GM23338 (cell line): Measurements from ENCODE around the gene TMEM208. TPM values are rescaled to one million over a fixed set of nuclear protein-coding genes. Genes with fewer than 3 reads are reported as not detected.

Source experiments
- ATAC-seq: fragments of 200-7000 bp; cut with Tn5 transposase; 3 replicates; pipeline ENCODE4 v1.9.1; 2020
- DNase-seq: peaks from one replicate; pipeline ENCODE4 v3.0.0-alpha.2; 2015; ENCODE audit warnings: low spot score
- H2AFZ ChIP-seq: fragments of 200-600 bp; sonication (generic); 2 replicates; pipeline ENCODE4 v1.8.0; 2016; ENCODE audit warnings: antibody characterized with exemption, mild to moderate bottlenecking, moderate library complexity
- H3F3A ChIP-seq: fragments of 200-600 bp; sonication (generic); replicated peaks from 2 replicates; pipeline ENCODE4 v1.8.0; 2017; ENCODE audit warnings: antibody characterized with exemption, mixed run types, low read depth
- H3K27ac ChIP-seq: fragments of 200-600 bp; sonication (generic); 2 replicates; pipeline ENCODE4 v1.6.1; 2016; ENCODE audit warnings: low read depth
- H3K27me3 ChIP-seq: fragments of 200-600 bp; sonication (generic); 2 replicates; pipeline ENCODE4 v1.8.0; 2016; ENCODE audit warnings: mild to moderate bottlenecking, mixed run types, moderate library complexity; ENCODE audit not compliant: insufficient read depth
- H3K36me3 ChIP-seq: fragments of 200-600 bp; sonication (generic); 2 replicates; pipeline ENCODE4 v1.8.0; 2016; ENCODE audit warnings: mild to moderate bottlenecking; ENCODE audit not compliant: insufficient read depth
- H3K4me1 ChIP-seq: fragments of 200-600 bp; sonication (generic); 2 replicates; pipeline ENCODE4 v1.8.0; 2016; ENCODE audit warnings: mild to moderate bottlenecking, moderate library complexity; ENCODE audit not compliant: insufficient read depth
- H3K4me2 ChIP-seq: fragments of 200-600 bp; sonication (generic); 2 replicates; pipeline ENCODE4 v1.7.1; 2017; ENCODE audit warnings: mixed run types
- H3K4me3 ChIP-seq: fragments of 200-600 bp; sonication (generic); 2 replicates; pipeline ENCODE4 v1.6.1; 2016; ENCODE audit warnings: mixed run types
- H3K79me2 ChIP-seq: fragments of 200-600 bp; sonication (generic); replicated peaks from 2 replicates; pipeline ENCODE4 v1.8.0; 2017; ENCODE audit warnings: mild to moderate bottlenecking; ENCODE audit not compliant: insufficient read depth
- H3K9me2 ChIP-seq: fragments of 200-600 bp; sonication (generic); 2 replicates; pipeline ENCODE4 v1.8.0; 2017; ENCODE audit not compliant: insufficient read depth
- H4K20me1 ChIP-seq: fragments of 200-600 bp; sonication (generic); replicated peaks from 2 replicates; pipeline ENCODE4 v1.8.0; 2017; ENCODE audit warnings: mild to moderate bottlenecking; ENCODE audit not compliant: insufficient read depth
- H3K27ac Mint-ChIP-seq: 2 replicates; pipeline ENCODE4 v1.8.0; 2020; ENCODE audit warnings: inconsistent platforms, mild to moderate bottlenecking, moderate library complexity, mixed read lengths
- H3K27me3 Mint-ChIP-seq: 3 replicates; pipeline ENCODE4 v1.8.0; 2022; ENCODE audit warnings: low read depth, mild to moderate bottlenecking, moderate library complexity, mixed read lengths, inconsistent platforms; ENCODE audit not compliant: insufficient read depth, poor library complexity
- H3K36me3 Mint-ChIP-seq: 3 replicates; pipeline ENCODE4 v1.8.0; 2021; ENCODE audit warnings: low read depth, mild to moderate bottlenecking, inconsistent platforms, moderate library complexity, mixed read lengths
- H3K4me1 Mint-ChIP-seq: 3 replicates; pipeline ENCODE4 v1.8.0; 2020; ENCODE audit warnings: mild to moderate bottlenecking, inconsistent platforms, mixed read lengths
- H3K4me3 Mint-ChIP-seq: 3 replicates; pipeline ENCODE4 v1.8.0; 2021; ENCODE audit warnings: moderate library complexity, mild to moderate bottlenecking, inconsistent platforms, mixed read lengths
- H3K9me3 Mint-ChIP-seq: 3 replicates; pipeline ENCODE4 v1.8.0; 2020; ENCODE audit warnings: moderate library complexity, mild to moderate bottlenecking, inconsistent platforms, mixed read lengths
- CREB1 ChIP-seq: fragments of 250-450 bp; sonication (Bioruptor Pico); IDR thresholded peaks from 2 replicates; pipeline ENCODE4 v1.5.0; 2020; ENCODE audit warnings: low read depth, mild to moderate bottlenecking, moderate library complexity
- NANOG ChIP-seq: IDR thresholded peaks from 2 replicates; pipeline ENCODE4 v1.6.1; 2016; ENCODE audit warnings: antibody characterized with exemption, borderline replicate concordance
- STAT1 ChIP-seq: IDR thresholded peaks from one replicate; pipeline ENCODE4 v1.6.1; 2016; ENCODE audit warnings: antibody characterized with exemption; ENCODE audit not compliant: unreplicated experiment
- ZNF331 ChIP-seq: fragments of 250-450 bp; sonication (Bioruptor Pico); IDR thresholded peaks from 2 replicates; pipeline ENCODE4 v1.5.0; 2020; ENCODE audit warnings: low read depth, mild to moderate bottlenecking, moderate library complexity
- polyA plus RNA-seq: library from polyadenylated mRNA; unstranded; fragments of >200 nt; fragmentation: Nextera tagmentation; extraction: Ambion mirVana; gene quantifications from 2 replicates; pipeline ENCODE4 v1.2.1, GENCODE V29; 2016
- total RNA-seq: library from RNA; depleted of rRNA; stranded (reverse); fragments of >200 nt; shearing (Covaris generic); gene quantifications from 2 replicates; pipeline ENCODE4 v1.2.3, GENCODE V29; 2014
- TF ChIP-seq, protein P1 (sequence below): fragments of 250-450 bp; sonication (Bioruptor Pico); IDR thresholded peaks from 2 replicates; pipeline ENCODE4 v1.5.0; 2020; ENCODE audit warnings: mild to moderate bottlenecking, moderate library complexity

Gene TMEM208
- total and polyA plus RNA-seq, 2 experiments from 2014 or later = 23.2 to 82.3 TPM

DNA sequence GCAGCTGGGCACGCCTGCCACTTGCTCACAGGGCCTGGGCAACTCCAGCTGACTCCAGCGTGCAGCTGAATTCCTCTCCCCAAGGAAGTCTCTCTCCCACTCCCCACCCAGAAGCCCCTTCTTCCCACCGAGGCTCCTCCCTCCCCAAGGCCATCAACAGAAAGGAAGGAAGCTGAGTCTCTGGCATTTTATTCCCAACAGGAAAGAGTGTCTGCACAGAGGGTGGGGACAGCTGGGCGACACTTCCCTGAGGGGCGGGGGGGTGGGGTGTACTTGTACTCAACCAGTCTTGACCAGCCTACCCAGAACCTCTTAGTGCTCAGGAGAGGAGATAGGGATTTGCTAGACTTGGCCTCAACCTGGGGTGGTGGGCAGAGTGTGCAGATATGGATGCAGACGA is 36.9 kb upstream of the TMEM208 start, which contains the start of gene EXOC3L1 (continued):
- TF ChIP-seq, protein P1, sequence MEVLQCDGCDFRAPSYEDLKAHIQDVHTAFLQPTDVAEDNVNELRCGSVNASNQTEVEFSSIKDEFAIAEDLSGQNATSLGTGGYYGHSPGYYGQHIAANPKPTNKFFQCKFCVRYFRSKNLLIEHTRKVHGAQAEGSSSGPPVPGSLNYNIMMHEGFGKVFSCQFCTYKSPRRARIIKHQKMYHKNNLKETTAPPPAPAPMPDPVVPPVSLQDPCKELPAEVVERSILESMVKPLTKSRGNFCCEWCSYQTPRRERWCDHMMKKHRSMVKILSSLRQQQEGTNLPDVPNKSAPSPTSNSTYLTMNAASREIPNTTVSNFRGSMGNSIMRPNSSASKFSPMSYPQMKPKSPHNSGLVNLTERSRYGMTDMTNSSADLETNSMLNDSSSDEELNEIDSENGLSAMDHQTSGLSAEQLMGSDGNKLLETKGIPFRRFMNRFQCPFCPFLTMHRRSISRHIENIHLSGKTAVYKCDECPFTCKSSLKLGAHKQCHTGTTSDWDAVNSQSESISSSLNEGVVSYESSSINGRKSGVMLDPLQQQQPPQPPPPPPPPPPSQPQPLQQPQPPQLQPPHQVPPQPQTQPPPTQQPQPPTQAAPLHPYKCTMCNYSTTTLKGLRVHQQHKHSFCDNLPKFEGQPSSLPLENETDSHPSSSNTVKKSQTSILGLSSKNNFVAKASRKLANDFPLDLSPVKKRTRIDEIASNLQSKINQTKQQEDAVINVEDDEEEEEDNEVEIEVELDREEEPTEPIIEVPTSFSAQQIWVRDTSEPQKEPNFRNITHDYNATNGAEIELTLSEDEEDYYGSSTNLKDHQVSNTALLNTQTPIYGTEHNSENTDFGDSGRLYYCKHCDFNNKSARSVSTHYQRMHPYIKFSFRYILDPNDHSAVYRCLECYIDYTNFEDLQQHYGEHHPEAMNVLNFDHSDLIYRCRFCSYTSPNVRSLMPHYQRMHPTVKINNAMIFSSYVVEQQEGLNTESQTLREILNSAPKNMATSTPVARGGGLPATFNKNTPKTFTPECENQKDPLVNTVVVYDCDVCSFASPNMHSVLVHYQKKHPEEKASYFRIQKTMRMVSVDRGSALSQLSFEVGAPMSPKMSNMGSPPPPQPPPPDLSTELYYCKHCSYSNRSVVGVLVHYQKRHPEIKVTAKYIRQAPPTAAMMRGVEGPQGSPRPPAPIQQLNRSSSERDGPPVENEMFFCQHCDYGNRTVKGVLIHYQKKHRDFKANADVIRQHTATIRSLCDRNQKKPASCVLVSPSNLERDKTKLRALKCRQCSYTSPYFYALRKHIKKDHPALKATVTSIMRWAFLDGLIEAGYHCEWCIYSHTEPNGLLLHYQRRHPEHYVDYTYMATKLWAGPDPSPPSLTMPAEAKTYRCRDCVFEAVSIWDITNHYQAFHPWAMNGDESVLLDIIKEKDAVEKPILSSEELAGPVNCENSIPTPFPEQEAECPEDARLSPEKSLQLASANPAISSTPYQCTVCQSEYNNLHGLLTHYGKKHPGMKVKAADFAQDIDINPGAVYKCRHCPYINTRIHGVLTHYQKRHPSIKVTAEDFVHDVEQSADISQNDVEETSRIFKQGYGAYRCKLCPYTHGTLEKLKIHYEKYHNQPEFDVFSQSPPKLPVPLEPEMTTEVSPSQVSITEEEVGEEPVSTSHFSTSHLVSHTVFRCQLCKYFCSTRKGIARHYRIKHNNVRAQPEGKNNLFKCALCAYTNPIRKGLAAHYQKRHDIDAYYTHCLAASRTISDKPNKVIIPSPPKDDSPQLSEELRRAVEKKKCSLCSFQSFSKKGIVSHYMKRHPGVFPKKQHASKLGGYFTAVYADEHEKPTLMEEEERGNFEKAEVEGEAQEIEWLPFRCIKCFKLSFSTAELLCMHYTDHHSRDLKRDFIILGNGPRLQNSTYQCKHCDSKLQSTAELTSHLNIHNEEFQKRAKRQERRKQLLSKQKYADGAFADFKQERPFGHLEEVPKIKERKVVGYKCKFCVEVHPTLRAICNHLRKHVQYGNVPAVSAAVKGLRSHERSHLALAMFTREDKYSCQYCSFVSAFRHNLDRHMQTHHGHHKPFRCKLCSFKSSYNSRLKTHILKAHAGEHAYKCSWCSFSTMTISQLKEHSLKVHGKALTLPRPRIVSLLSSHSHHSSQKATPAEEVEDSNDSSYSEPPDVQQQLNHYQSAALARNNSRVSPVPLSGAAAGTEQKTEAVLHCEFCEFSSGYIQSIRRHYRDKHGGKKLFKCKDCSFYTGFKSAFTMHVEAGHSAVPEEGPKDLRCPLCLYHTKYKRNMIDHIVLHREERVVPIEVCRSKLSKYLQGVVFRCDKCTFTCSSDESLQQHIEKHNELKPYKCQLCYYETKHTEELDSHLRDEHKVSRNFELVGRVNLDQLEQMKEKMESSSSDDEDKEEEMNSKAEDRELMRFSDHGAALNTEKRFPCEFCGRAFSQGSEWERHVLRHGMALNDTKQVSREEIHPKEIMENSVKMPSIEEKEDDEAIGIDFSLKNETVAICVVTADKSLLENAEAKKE (CRISPR knock-in tag) = no peak
- TF ChIP-seq ZNF331 (CRISPR knock-in tag) (no peak), STAT1 (no peak)

DNA sequence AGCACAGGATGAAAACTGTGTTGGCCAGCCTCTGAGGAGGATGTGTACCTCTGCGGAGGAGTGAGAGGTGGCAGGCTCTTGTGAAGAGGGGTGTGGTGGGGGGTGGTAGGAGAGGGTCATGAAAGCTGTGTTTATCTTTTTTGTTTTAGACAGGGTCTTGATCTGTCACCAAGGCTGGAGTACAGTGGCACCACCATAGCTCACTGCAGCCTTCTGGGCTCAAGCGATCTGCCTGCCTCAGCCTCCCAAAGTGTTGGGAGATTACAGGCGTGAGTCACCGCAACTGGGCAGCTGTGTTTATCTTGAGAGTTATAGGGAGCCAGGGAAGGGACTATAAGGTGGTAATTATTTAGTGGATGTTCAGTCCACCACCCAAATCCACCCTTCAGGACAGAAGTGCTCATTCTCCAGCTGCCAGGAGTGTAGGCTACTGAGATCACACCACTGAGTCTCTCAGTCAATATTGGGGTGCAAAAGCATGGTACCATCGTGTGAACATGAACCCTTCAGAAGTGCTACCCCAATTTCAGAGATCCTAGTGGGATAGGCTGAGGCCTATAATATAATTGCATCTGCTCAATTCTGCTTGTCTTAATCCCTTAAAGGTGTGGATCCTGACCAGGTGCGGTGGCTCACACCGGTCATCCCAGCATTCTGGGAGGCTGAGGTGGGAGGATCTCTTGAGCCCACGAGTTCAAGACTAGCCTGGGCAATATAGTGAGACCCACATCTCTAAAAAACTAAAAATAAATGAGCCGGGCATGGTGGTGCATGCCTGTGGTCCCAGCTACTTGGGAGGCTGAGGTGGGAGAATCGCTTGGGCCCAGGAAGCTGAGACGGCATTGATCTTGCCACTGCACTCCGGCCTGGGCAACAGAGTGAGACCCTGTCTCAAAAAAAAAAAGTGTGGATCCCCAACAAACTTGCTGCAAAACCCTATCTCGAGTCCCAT is 36.2 kb upstream of the TMEM208 start:
- ATAC-seq (no peak), DNase-seq (no peak)
- peaks cover 21% of the 10 kb centered on the region for H3K79me2 ChIP-seq
- H3K27ac ChIP-seq = no peak overlapping the region
- H3K4me3 ChIP-seq = no peak overlapping the region
- peaks cover 18% of the 10 kb centered on the region for H3K27me3 Mint-ChIP-seq
- peaks cover 11% of the 10 kb centered on the region; the same call in 1 of the 2 replicates for H3K4me1 ChIP-seq
- peaks cover 11% of the 10 kb centered on the region for H3K27me3 ChIP-seq
- H3K36me3 Mint-ChIP-seq = peaks cover 25% of the 10 kb centered on the region
- H2AFZ ChIP-seq = no peak overlapping the region; the same call in 1 of the 2 replicates
- no peaks in the 10 kb centered on the region for H3K9me3 Mint-ChIP-seq
- peaks cover 8% of the 10 kb centered on the region; the same call in 1 of the 2 replicates for H3K36me3 ChIP-seq
- H3K4me1 Mint-ChIP-seq = peaks cover 26% of the 10 kb centered on the region
- peaks cover 18% of the 10 kb centered on the region for H4K20me1 ChIP-seq
- H3K4me2 ChIP-seq = no peak overlapping the region
- 0 out of 2 replicates have a peak, but pooled peaks cover 6% of the 10 kb centered on the region for H3F3A ChIP-seq
- peak overlapping the region; percentile 93; the same call in 1 of the 3 replicates for H3K4me3 Mint-ChIP-seq
- H3K27ac Mint-ChIP-seq = no peak overlapping the region; the same call in 1 of the 2 replicates
- no peaks in the 10 kb centered on the region for H3K9me2 ChIP-seq
- TF ChIP-seq, protein P1 (CRISPR knock-in tag) = no peak
- no peak for TF ChIP-seq CREB1 (CRISPR knock-in tag)
- TF ChIP-seq NANOG = no peak
